ENCODE measurements around the gene CXorf38. TPM values are rescaled to one million over a fixed set of nuclear protein-coding genes. Genes with fewer than 3 reads are reported as not detected.
A peak's percentile ranks its signal among the peaks of the same experiment; 100 is the strongest.
"Not testable (repeated sequence)": the region's sequence is repeated elsewhere in the genome, so short reads cannot be mapped to it uniquely, and the experiment has no call there.

CXorf38 gene
- total RNA-seq, 4 donors from 2014 or later: 3.6 to 29.1 (median 21.7) TPM

- Histone ChIP-seq H3K4me3 (no peak overlapping the region), H3K9me3 (no peaks in the 10 kb centered on the region), H3K27ac (no peak overlapping the region), H3K4me1 (no peaks in the 10 kb centered on the region), H3K27me3 (no peaks in the 10 kb centered on the region), H3K36me3 (no peaks in the 10 kb centered on the region)
- DNase-seq: no peak
- intact Hi-C loops (cut with DNase I; ENCODE audit: low total_unique reads): no loop called here
- TF ChIP-seq CTCF (IDR thresholded peaks at IDR 0.05): no peak
- no peak for TF ChIP-seq POLR2A (IDR thresholded peaks at IDR 0.05)
These were observed 64.5 kb downstream of the CXorf38 start for GRCh38 chrX:40582811-40583210.

- H3K4me3 ChIP-seq; H3K9me3 ChIP-seq; H3K27me3 ChIP-seq; H3K27ac ChIP-seq; H3K4me1 ChIP-seq; H3K36me3 ChIP-seq; DNase-seq; intact Hi-C loops (cut with DNase I; ENCODE audit: low total_unique reads): not testable (repeated sequence)
These were observed 65.2 kb downstream of the CXorf38 start for GRCh38 chrX:40582178-40582577.

- Histone ChIP-seq H3K9me3 (no peaks in the 10 kb centered on the region), H3K27me3 (no peaks in the 10 kb centered on the region), H3K4me3 (peak overlapping the region; percentile 39 to 60), H3K4me1 (no peaks in the 10 kb centered on the region), H3K27ac (peak overlapping the region; percentile 73 to 83), H3K36me3 (no peaks in the 10 kb centered on the region)
- DNase-seq: no peak
- no peak for TF ChIP-seq CTCF (IDR thresholded peaks at IDR 0.05)
- no peak for TF ChIP-seq POLR2A (IDR thresholded peaks at IDR 0.05)
- intact Hi-C loops (cut with DNase I; ENCODE audit: low total_unique reads): no loop called here
These were observed 65.9 kb downstream of the CXorf38 start for GRCh38 chrX:40581336-40581920.

GRCh38 chrX:40580537-40581335 lies 66.6 kb downstream of the CXorf38 start, which contains the start of gene ATP6AP2:
TSS of gene ATP6AP2 (plus strand) at chrX:40580970. CDS start at chrX:40581066, 96 bp downstream.
- H3K4me1 ChIP-seq: no peaks in the 10 kb centered on the region

GRCh38 chrX:40579900-40580536 lies 67.3 kb downstream of the CXorf38 start:
- peak overlapping the region; percentile 72 to 83 for H3K27ac ChIP-seq
- H3K4me1 ChIP-seq: no peaks in the 10 kb centered on the region
- no peak for TF ChIP-seq POLR2A (IDR thresholded peaks at IDR 0.05)
- TF ChIP-seq CTCF (IDR thresholded peaks at IDR 0.05): no peak
- no peaks in the 10 kb centered on the region for H3K36me3 ChIP-seq
- intact Hi-C loops (cut with DNase I; ENCODE audit: low total_unique reads): no loop called here
- peak overlapping the region; percentile 39 to 60 for H3K4me3 ChIP-seq
- no peaks in the 10 kb centered on the region for H3K9me3 ChIP-seq
- H3K27me3 ChIP-seq: no peaks in the 10 kb centered on the region
- DNase-seq: no peak

More at GRCh38 chrX:40580537-40581335, 66.6 kb downstream of the CXorf38 start, which contains the start of gene ATP6AP2:
- Histone ChIP-seq H3K9me3 (no peaks in the 10 kb centered on the region), H3K27ac (peak within 1 kb of the TSS; percentile 73 to 83), H3K4me3 (peak within 1 kb of the TSS; percentile 39 to 60), H3K27me3 (no peaks in the 10 kb centered on the region), H3K36me3 (no peaks in the 10 kb centered on the region)
- peak; percentile 87 to 91 for DNase-seq
- TF ChIP-seq CTCF (IDR thresholded peaks at IDR 0.05): no peak
- peak; percentile 66 to 74 for TF ChIP-seq POLR2A (IDR thresholded peaks at IDR 0.05)
- intact Hi-C loops (cut with DNase I; ENCODE audit: low total_unique reads): no loop called here

All from uterus (tissue), 4 donors.